MCF 10A (cell line): Measurements from ENCODE around the gene ELK4. TPM values are rescaled to one million over a fixed set of nuclear protein-coding genes. Genes with fewer than 3 reads are reported as not detected.

Source experiments
- BruUV-seq: library from RNA; stranded (reverse); fragments of 400-500 nt; replicated peaks from 2 replicates; lab custom pipeline; 2021; lab: Mats Ljungman, UMichigan
- CTCF ChIA-PET: fragments of 300-600 bp; sonication (Branson Sonifier 250); formaldehyde crosslinking; extraction: SDS; loops from one replicate; lab custom pipeline; 2021; ENCODE audit warnings: antibody characterized with exemption, inconsistent platforms; lab: Yijun Ruan, JAX
- POLR2A ChIA-PET: fragments of 300-600, 350-650 bp; sonication (Branson Sonifier 250); formaldehyde crosslinking; extraction: SDS; loops from one replicate; lab custom pipeline; 2020; ENCODE audit warnings: antibody characterized with exemption, inconsistent platforms; lab: Yijun Ruan, JAX
- DNase-seq: peaks from one replicate; pipeline ENCODE4 v3.0.0-alpha.2; 2018; ENCODE audit not compliant: unreplicated experiment
- H3K27ac Mint-ChIP-seq: one replicate; pipeline ENCODE4 v1.8.0; 2022; ENCODE audit warnings: mild to moderate bottlenecking, low read depth, mixed read lengths; ENCODE audit not compliant: unreplicated experiment
- H3K27me3 Mint-ChIP-seq: one replicate; pipeline ENCODE4 v1.8.0; 2022; ENCODE audit warnings: mixed read lengths; ENCODE audit not compliant: insufficient read depth, unreplicated experiment
- H3K36me3 Mint-ChIP-seq: one replicate; pipeline ENCODE4 v1.8.0; 2022; ENCODE audit warnings: mild to moderate bottlenecking, moderate library complexity, mixed read lengths; ENCODE audit not compliant: insufficient read depth, unreplicated experiment
- H3K4me1 Mint-ChIP-seq: one replicate; pipeline ENCODE4 v1.8.0; 2022; ENCODE audit warnings: mixed read lengths; ENCODE audit not compliant: insufficient read depth, unreplicated experiment
- H3K4me3 Mint-ChIP-seq: one replicate; pipeline ENCODE4 v1.8.0; 2022; ENCODE audit warnings: mild to moderate bottlenecking, moderate library complexity, mixed read lengths; ENCODE audit not compliant: unreplicated experiment
- H3K9me3 Mint-ChIP-seq: one replicate; pipeline ENCODE4 v1.8.0; 2022; ENCODE audit warnings: mixed read lengths; ENCODE audit not compliant: unreplicated experiment
- intact Hi-C: fragments of 100-400 bp; cut with micrococcal nuclease; formaldehyde crosslinking; loops from 2 replicates; pipeline ENCODE4 v1.14.1; 2022
- total RNA-seq: library from RNA; stranded (reverse); gene quantifications from 2 replicates; pipeline ENCODE4 v1.2.3, GENCODE V29; 2022
- TF ChIP-seq, protein P1 (sequence below): fragments of 200-600 bp; IDR thresholded peaks from one replicate; pipeline ENCODE4 v1.8.0; 2022; ENCODE audit warnings: antibody characterized with exemption, mild to moderate bottlenecking; ENCODE audit not compliant: unreplicated experiment

ELK4 gene
- total RNA-seq, 1 experiment from 2014 or later = 101 TPM

DNA sequence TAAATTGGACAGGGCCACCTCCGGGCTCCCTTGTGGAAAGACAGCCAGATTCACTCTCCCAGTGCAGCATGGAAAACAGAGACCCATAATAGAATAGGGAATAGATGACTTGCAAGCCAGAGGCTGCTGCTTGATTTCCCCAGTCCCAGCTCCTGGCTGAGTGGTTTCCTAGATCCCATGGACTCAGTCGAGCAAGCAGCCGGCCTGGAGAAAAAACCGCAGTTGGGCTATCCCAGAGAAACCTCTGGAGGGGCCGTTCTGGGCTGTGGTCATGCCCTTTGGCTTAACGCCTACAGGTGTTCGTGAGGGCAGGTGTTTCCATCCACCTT lies 61.7 kb downstream of the ELK4 start:
- CTCF ChIA-PET = interaction anchor here (0.6 to 5.0 kb wide), 7 partner anchors 27 to 338 kb away, joined by 3 to 40 read pairs (median 6); no protein-coding TSS in a partner anchor
- no peak overlapping the region for H3K4me3 Mint-ChIP-seq
- no peaks in the 10 kb centered on the region for H3K4me1 Mint-ChIP-seq
- TF ChIP-seq, protein P1, sequence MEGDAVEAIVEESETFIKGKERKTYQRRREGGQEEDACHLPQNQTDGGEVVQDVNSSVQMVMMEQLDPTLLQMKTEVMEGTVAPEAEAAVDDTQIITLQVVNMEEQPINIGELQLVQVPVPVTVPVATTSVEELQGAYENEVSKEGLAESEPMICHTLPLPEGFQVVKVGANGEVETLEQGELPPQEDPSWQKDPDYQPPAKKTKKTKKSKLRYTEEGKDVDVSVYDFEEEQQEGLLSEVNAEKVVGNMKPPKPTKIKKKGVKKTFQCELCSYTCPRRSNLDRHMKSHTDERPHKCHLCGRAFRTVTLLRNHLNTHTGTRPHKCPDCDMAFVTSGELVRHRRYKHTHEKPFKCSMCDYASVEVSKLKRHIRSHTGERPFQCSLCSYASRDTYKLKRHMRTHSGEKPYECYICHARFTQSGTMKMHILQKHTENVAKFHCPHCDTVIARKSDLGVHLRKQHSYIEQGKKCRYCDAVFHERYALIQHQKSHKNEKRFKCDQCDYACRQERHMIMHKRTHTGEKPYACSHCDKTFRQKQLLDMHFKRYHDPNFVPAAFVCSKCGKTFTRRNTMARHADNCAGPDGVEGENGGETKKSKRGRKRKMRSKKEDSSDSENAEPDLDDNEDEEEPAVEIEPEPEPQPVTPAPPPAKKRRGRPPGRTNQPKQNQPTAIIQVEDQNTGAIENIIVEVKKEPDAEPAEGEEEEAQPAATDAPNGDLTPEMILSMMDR = no peak
- no peak overlapping the region for H3K27ac Mint-ChIP-seq
- no peaks in the 10 kb centered on the region for H3K9me3 Mint-ChIP-seq
- H3K27me3 Mint-ChIP-seq = peaks cover 93% of the 10 kb centered on the region
- BruUV-seq = no TSS peak
- DNase-seq = no peak
- no peaks in the 10 kb centered on the region for H3K36me3 Mint-ChIP-seq
- intact Hi-C loops = no loop called here
- POLR2A ChIA-PET = interaction anchor here (0.7 to 1.4 kb wide), 3 partner anchors 15 to 78 kb away, joined by 3 to 6 read pairs (median 3); no protein-coding TSS in a partner anchor

DNA sequence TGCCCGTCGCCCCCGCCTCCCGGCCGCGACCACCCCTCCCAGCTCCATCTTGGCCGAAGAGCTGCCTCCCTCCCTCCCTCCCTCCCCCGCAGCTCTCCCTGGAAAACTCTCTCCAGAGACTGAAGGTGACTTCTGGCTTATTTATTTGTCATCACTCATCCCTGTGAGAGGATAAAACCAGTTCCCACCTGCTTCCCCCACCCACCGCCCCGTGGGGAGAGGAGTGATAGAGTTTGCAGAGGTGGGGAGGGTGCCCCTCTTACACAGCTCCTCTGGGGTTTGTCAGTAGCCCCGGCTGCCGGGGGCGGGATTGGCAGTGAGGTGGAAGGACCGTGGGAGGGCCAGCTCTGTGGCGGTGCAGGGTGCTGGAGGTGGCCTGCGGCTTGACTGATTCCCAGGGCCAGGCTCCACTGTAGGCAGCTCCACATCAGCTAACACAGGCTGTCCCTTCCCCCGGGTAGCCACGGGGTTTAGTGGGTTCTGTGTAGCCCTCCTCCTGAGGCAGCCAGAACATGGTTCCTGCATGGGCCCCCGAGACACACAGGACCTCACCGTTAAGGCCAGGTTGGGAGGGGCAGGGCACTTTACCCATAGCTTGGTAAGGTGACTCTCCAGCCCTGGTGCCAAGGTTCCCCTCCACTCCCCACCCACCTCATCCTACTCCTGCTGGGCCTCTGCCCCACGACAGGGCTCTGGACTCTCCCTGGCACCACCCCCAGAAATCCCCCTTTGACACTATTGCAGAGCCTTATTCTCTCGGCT lies 62.2 kb downstream of the ELK4 start:
- Mint-ChIP-seq H3K27me3 (peaks cover 92% of the 10 kb centered on the region), H3K4me1 (no peaks in the 10 kb centered on the region), H3K4me3 (peak overlapping the region; percentile 26), H3K27ac (no peak overlapping the region), H3K9me3 (no peaks in the 10 kb centered on the region), H3K36me3 (no peaks in the 10 kb centered on the region)
- intact Hi-C loops = no loop called here
- ChIA-PET POLR2A (interaction anchor here (0.5 to 0.7 kb wide), 2 partner anchors 25 to 76 kb away, joined by 3 read pairs; no protein-coding TSS in a partner anchor), CTCF (interaction anchor here (0.6 to 5.0 kb wide), 10 partner anchors 18 to 426 kb away, joined by 3 to 40 read pairs (median 5); no protein-coding TSS in a partner anchor)
- DNase-seq = no peak
- TF ChIP-seq, protein P1 = no peak
- BruUV-seq = no TSS peak

DNA sequence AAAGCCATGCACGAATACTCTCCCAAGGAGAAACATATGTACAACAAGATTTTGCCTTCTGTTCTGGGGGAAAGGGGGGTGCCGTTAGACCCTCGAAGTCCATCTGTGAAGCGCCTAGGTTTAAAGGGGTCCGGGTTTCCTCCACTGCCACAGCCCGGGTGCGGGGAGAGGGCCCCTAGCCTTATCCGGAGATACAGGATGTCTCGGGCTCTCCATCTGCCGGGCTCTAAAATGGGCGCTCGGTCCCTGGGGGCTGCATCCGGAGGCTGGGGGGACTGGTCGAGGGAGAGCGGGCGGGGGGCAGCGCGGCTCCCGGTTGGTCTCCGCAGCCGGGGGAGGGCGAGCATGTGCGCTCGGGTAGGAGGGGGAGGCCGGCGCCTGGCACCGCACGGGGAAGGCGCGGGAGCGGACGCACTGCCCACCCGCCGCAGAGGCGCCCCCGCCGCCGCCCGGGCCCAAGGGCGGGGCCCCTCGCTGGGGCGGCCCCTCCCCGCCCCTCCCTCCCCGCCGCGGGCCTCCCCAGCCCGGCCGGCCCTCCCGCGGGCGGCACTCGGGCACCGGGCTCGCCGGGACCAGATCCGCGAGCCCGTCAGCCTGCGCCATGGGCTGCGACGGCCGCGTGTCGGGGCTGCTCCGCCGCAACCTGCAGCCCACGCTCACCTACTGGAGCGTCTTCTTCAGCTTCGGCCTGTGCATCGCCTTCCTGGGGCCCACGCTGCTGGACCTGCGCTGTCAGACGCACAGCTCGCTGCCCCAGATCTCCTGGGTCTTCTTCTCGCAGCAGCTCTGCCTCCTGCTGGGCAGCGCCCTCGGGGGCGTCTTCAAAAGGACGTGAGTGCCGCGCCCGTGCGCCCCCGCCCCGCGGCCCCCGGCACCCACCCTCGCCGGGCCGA lies 63.1 kb downstream of the ELK4 start:
- CTCF ChIA-PET = interaction anchor here (0.6 to 5.0 kb wide), 12 partner anchors 17 to 506 kb away, joined by 3 to 40 read pairs (median 5); no protein-coding TSS in a partner anchor
- Mint-ChIP-seq H3K27ac (no peak overlapping the region), H3K4me1 (no peaks in the 10 kb centered on the region), H3K27me3 (peaks cover 83% of the 10 kb centered on the region), H3K4me3 (peak overlapping the region; percentile 26), H3K36me3 (no peaks in the 10 kb centered on the region), H3K9me3 (no peaks in the 10 kb centered on the region)
- no TSS peak for BruUV-seq
- intact Hi-C loops = no loop called here
- no peak for DNase-seq
- TF ChIP-seq, protein P1 = no peak
- POLR2A ChIA-PET = interaction anchor here (0.5 kb wide), 1 partner anchor 76 kb away, joined by 3 read pairs; no protein-coding TSS in a partner anchor

DNA sequence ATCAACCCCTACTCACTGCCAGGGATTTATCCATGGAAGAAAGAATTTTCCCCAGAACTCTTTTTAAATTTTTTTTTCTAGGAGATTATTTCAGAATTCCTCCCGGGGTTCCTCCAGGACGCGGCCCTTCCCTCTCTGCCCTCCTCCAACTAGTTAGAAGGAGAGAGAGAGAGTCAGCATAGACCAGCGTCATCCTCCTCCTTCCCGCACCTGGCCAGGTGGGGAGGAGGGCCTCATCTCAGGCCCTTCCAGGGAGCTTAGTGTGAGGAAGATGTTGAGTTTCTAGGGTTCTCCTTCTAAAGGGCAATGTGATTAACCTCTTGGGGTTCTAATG lies 63.7 kb downstream of the ELK4 start:
- DNase-seq = no peak
- Mint-ChIP-seq H3K27me3 (peaks cover 77% of the 10 kb centered on the region), H3K9me3 (no peaks in the 10 kb centered on the region), H3K27ac (no peak overlapping the region), H3K36me3 (no peaks in the 10 kb centered on the region), H3K4me1 (no peaks in the 10 kb centered on the region), H3K4me3 (no peak overlapping the region)
- intact Hi-C loops = no loop called here
- TF ChIP-seq, protein P1 = no peak
- ChIA-PET CTCF (interaction anchor here (0.6 to 2.0 kb wide), 7 partner anchors 18 to 506 kb away, joined by 3 to 11 read pairs (median 4); no protein-coding TSS in a partner anchor), POLR2A (no interaction called here)
- no TSS peak for BruUV-seq
